KMS-11 (cell line): ENCODE data around the gene CFAP74.

ENCODE experiments used
- H2AFZ ChIP-seq: fragments of 200-600 bp; sonication (generic); 2 replicates; pipeline ENCODE4 v1.6.1; 2016; ENCODE audit warnings: antibody characterized with exemption, mixed run types, low read depth
- H3K27ac ChIP-seq: fragments of 200-600 bp; sonication (generic); 2 replicates; pipeline ENCODE4 v1.6.1; 2016; ENCODE audit warnings: mild to moderate bottlenecking, mixed run types
- H3K27me3 ChIP-seq: fragments of 200-600 bp; sonication (generic); 2 replicates; pipeline ENCODE4 v1.6.1; 2017; ENCODE audit warnings: mild to moderate bottlenecking, low read depth, mixed run types, moderate library complexity; ENCODE audit not compliant: insufficient read depth
- H3K36me3 ChIP-seq: fragments of 200-600 bp; sonication (generic); 2 replicates; pipeline ENCODE4 v1.6.1; 2017; ENCODE audit warnings: mild to moderate bottlenecking, mixed run types; ENCODE audit not compliant: insufficient read depth
- H3K4me1 ChIP-seq: fragments of 200-600 bp; sonication (generic); 2 replicates; pipeline ENCODE4 v1.6.1; 2016; ENCODE audit warnings: mild to moderate bottlenecking, low read depth, mixed run types; ENCODE audit not compliant: poor library complexity, severe bottlenecking
- H3K4me2 ChIP-seq: fragments of 200-600 bp; sonication (generic); 2 replicates; pipeline ENCODE4 v1.7.0; 2016; ENCODE audit warnings: mild to moderate bottlenecking, mixed run types
- H3K4me3 ChIP-seq: fragments of 200-600 bp; sonication (generic); IDR thresholded peaks from 2 replicates; pipeline ENCODE4 v1.6.1; 2017; ENCODE audit warnings: low read depth, low read length, mixed read lengths; ENCODE audit not compliant: insufficient read depth
- H3K79me2 ChIP-seq: fragments of 200-600 bp; sonication (generic); 2 replicates; pipeline ENCODE4 v1.6.1; 2016; ENCODE audit warnings: low read depth, mixed run types; ENCODE audit not compliant: insufficient read depth
- H3K9ac ChIP-seq: fragments of 200-600 bp; sonication (generic); 2 replicates; pipeline ENCODE4 v1.6.1; 2016; ENCODE audit warnings: mild to moderate bottlenecking, mixed run types
- H4K20me1 ChIP-seq: fragments of 200-600 bp; sonication (generic); 2 replicates; pipeline ENCODE4 v1.6.1; 2016; ENCODE audit warnings: mild to moderate bottlenecking, mixed run types; ENCODE audit not compliant: insufficient read depth
- TF ChIP-seq, protein P1 (sequence below): fragments of 200-600 bp; sonication (generic); conservative IDR thresholded peaks from 2 replicates; pipeline ENCODE4 v1.6.1; 2017; ENCODE audit warnings: low read depth, mild to moderate bottlenecking, antibody characterized with exemption, low read length, moderate library complexity, mixed read lengths

CFAP74 gene

DNA sequence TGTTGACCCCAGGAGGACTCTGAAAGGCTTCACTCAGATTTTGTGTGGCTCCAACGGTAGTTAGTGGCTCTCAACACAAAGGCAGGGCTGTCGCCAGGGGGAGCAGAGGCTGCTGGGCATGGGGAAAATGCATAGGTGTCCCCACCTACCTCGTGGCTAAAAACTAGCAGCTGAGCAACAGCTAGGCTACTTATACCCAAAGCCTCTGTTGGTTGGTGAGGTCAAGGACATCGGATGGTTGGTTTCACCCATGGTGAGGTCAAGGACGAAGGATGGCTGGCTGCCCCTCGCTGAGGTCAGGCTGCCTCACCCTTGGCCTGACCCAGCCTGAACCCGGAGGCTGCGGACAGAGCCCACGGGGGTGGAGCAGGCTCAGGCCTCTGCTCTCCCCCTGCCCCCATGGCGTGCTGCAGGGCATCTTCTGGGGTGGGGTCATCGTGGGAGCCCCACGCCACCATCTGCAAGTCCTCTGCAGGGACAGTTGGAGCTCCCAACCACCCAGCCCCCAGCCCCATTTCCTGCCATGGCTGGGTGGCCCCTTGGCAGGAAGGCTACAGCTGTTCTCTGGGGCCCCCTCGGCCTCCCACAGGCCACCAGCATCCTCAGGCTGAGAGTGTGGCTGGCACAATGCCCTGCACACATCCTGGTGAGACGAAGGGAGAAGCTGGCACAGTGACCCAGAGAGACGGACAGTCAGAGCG lies 104.2 kb downstream of the CFAP74 start:
- TF ChIP-seq, protein P1, sequence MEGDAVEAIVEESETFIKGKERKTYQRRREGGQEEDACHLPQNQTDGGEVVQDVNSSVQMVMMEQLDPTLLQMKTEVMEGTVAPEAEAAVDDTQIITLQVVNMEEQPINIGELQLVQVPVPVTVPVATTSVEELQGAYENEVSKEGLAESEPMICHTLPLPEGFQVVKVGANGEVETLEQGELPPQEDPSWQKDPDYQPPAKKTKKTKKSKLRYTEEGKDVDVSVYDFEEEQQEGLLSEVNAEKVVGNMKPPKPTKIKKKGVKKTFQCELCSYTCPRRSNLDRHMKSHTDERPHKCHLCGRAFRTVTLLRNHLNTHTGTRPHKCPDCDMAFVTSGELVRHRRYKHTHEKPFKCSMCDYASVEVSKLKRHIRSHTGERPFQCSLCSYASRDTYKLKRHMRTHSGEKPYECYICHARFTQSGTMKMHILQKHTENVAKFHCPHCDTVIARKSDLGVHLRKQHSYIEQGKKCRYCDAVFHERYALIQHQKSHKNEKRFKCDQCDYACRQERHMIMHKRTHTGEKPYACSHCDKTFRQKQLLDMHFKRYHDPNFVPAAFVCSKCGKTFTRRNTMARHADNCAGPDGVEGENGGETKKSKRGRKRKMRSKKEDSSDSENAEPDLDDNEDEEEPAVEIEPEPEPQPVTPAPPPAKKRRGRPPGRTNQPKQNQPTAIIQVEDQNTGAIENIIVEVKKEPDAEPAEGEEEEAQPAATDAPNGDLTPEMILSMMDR, result no peak
- H2AFZ ChIP-seq, result no peak overlapping the region
- no peaks in the 10 kb centered on the region for H4K20me1 ChIP-seq
- H3K4me2 ChIP-seq, result peak overlapping the region; percentile 23; the same call in 1 of the 2 replicates
- no peaks in the 10 kb centered on the region for H3K36me3 ChIP-seq
- H3K4me1 ChIP-seq, result peaks cover 53% of the 10 kb centered on the region
- H3K79me2 ChIP-seq, result no peaks in the 10 kb centered on the region
- no peak overlapping the region for H3K4me3 ChIP-seq
- H3K27ac ChIP-seq, result no peak overlapping the region
- no peak overlapping the region for H3K9ac ChIP-seq
- no peaks in the 10 kb centered on the region for H3K27me3 ChIP-seq

DNA sequence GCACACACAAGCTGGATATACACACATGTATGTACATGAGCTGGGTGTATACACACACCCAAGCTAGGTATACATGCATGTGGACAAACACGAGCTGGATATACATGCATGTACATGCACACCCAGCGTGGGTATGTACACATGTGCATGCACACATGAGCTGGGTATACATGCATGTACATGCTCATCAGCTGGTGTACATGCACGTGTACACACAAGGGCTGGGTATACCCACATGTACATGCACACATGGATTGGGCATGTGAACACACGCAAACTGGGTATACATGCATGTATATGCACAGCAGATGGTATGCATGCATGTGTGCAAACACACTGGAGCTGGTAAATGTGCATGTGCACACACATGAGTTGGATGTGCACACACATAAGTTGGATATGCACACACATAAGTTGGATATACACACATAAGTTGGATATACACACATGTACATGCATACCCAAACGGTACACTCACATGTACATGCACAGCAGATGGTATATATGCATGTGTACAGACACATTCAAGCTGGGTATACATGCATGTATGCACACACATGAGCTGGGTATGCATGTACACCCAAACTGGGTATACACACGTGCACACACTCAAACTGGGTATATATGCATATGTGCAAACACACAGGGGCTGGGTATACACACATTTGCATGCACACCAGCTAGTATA lies 105.2 kb downstream of the CFAP74 start:
- H3K9ac ChIP-seq, result no peak overlapping the region
- H3K4me1 ChIP-seq, result peaks cover 63% of the 10 kb centered on the region
- TF ChIP-seq, protein P1, result no peak
- H3K27ac ChIP-seq, result no peak overlapping the region; the same call in 1 of the 2 replicates
- H3K4me3 ChIP-seq, result no peak overlapping the region
- no peaks in the 10 kb centered on the region for H3K36me3 ChIP-seq
- no peaks in the 10 kb centered on the region for H3K79me2 ChIP-seq
- H4K20me1 ChIP-seq, result no peaks in the 10 kb centered on the region
- no peaks in the 10 kb centered on the region for H3K27me3 ChIP-seq
- H2AFZ ChIP-seq, result no peak overlapping the region
- peak overlapping the region; percentile 96; the same call in 1 of the 2 replicates for H3K4me2 ChIP-seq

GRCh38 chr1:1895456-1896336 lies 107.9 kb downstream of the CFAP74 start:
- Histone ChIP-seq H3K4me3 (no peak overlapping the region), H3K79me2 (peaks cover 10% of the 10 kb centered on the region), H3K4me1 (peaks cover 78% of the 10 kb centered on the region), H4K20me1 (no peaks in the 10 kb centered on the region), H3K4me2 (peak overlapping the region; percentile 96), H3K27ac (peak overlapping the region; percentile 92), H3K27me3 (no peaks in the 10 kb centered on the region), H3K9ac (peak overlapping the region; percentile 60; the same call in 1 of the 2 replicates), H3K36me3 (no peaks in the 10 kb centered on the region), H2AFZ (peak overlapping the region; percentile 45; the same call in 1 of the 2 replicates)
- TF ChIP-seq, protein P1, result no peak

- Histone ChIP-seq H3K4me3 (no peak overlapping the region), H2AFZ (no peak overlapping the region), H4K20me1 (no peaks in the 10 kb centered on the region), H3K27me3 (no peaks in the 10 kb centered on the region), H3K36me3 (no peaks in the 10 kb centered on the region), H3K4me1 (peaks cover 78% of the 10 kb centered on the region), H3K79me2 (peaks cover 11% of the 10 kb centered on the region), H3K27ac (no peak overlapping the region; the same call in 1 of the 2 replicates), H3K9ac (no peak overlapping the region), H3K4me2 (peak overlapping the region; percentile 96; the same call in 1 of the 2 replicates)
- TF ChIP-seq, protein P1, result no peak
These were observed 108.5 kb downstream of the CFAP74 start for GRCh38 chr1:1895060-1895418.
